ENCODE data around the gene EFTUD2.
"Not testable (repeated sequence)": the region's sequence is repeated elsewhere in the genome, so short reads cannot be mapped to it uniquely, and the experiment has no call there.

Gene EFTUD2

DNA sequence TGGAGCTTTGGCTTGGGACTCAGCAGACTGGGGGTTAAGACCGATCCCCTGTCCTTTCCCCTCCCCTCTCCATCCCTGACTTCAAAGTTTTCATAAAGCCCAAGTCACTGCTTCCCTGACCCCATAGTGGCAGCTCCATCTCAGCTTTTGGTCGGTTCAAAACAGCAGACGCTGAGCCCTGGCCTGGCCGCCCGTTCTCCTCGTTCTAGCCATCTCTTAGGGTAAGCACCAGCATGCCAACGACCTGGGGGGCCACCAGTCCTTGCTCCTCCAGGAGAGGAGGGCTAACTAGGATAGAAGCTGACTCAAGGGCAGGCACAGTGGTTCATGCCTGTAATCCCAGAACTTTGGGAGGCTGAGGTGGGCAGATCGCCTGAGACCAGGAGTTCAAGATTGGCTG lies 53.0 kb downstream of the EFTUD2 start:
- DNase-seq, result no peak

DNA sequence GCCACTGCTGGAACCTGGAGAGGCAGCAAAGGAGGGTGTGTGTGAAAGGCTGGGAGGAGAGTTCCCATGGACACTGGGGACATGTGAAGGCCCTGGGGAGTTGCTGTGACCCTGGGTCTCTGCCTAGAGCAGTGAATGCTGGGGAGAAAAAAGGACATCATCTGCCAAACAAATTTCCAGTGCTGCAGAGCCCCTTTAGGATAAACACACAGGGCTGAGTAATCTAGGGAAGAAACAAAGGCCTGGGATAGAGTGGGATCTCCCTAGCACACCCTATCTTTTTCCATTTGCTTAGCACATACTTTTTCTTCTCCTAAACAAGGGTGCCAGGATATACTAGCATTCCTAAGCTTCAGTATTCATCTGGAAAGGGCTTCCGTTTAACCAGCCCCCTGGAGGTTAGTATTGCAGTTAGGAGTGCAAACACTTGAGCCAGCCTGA lies 54.8 kb downstream of the EFTUD2 start:
- DNase-seq, result no peak

DNA sequence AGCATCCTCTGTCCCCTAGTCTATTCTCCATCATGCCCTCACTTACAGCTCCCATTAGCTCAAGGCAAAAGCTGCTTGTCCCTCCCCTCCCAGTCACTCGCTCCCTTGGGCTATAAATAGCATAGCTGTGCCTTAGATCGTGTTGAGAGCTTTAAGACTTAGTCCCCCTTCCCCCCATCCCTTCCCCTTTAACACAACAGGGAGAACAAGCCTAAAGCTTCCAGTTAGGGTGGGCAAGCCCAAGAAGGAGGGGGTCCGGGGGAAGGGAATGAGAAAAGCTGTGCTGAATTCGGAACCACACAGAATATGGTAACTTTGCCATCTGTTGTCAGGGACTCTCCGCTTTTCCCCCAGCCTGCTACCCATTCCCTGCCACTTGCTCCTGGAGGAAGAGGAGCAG lies 56.5 kb downstream of the EFTUD2 start:
- DNase-seq, result no peak

DNA sequence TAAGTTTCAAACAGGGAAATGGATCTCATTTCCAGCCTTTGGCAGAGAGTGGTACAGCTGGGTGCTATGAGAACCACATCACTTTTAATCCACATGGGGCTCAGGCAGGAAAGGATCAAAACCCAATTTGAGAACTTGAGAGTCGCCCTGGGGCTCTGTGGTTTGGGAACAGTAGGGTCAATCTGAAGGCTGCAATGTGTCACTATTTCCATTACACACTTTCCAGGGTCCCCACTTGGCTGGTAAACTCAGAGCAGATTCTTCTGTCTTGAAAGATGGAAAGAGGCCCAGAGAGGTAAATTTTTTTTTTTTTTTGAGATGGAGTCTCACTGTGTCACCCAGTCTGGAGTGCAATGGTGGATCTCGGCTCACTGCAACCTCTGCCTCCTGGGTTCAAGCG lies 58.3 kb downstream of the EFTUD2 start:
- no peak for DNase-seq

DNA sequence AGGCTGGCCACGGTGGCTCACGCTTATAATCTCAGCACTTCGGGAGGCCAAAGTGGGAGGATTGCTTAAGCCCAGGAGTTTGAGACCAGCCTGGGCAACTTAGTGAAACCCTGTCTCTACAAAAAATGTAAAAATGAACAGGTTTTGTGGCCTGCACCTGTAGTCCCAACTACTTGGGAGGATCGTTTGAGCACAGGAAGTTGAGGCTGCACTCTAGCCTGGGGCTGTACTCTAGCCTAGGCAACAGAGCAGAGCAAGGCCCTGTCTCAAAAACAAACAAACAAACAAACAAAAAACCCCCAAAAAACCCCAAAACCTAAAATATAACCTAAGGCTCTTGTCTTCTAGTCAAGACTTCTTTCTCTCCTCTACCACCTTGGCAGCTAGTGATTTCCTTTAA lies 59.0 kb downstream of the EFTUD2 start:
- no peak for DNase-seq

DNA sequence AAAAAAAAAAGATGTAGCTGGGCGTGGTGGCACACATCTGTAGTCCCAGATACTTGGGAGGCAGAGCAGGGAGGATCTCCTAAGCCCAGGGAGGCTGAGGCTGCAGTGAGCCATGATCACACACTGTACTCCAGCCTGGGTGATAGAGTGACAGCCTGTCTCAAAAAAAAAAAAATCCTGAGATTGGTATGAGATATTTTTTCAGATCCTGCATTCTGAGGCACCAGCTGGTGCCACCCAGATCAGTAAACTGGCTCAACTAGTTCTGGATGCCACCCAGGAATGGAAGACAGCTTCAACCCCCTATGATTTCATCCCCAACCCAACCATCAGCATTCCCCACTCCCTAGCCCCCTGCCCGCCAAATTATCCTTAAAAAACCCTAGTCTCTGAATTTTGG lies 62.0 kb downstream of the EFTUD2 start:
- DNase-seq, result no peak

DNA sequence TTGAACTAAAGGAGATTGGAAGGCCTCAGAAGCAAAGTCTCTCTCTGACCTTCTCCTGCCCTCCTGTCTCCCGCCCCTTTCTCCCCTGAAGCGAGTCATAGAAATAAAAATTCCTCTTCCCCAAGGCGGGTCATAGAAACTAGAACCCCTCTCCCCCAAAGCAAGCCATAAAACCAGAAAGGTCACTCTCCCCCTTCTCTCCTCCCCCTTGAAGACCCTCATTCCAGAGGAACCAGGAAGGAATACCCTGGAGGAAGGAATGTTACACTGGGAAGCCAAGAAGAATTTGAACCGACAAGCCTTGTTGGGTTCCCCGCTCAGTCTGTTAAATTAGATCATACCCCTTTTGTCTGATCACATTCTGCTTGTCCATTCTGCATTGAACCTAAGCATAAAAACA lies 66.4 kb downstream of the EFTUD2 start:
- DNase-seq, result no peak

DNA sequence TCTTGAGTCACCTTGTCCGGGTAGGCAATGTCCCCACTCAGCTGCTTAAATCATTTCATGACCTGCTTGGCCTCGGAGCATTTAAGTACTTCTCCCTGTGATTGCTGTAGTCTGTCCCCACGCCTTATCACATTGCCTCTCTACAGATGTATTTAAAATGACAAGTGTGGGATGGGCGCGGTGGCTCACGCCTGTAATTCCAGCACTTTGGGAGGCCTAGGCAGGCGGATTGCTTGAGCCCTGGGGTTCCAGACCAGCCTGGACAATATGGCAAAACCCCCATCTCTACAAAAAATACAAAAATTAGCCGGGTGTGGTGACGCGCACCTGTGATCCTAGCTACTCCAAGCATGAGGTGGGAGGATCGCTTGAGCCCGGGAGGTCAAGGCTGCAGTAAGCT lies 67.9 kb downstream of the EFTUD2 start:
- no peak for DNase-seq

DNA sequence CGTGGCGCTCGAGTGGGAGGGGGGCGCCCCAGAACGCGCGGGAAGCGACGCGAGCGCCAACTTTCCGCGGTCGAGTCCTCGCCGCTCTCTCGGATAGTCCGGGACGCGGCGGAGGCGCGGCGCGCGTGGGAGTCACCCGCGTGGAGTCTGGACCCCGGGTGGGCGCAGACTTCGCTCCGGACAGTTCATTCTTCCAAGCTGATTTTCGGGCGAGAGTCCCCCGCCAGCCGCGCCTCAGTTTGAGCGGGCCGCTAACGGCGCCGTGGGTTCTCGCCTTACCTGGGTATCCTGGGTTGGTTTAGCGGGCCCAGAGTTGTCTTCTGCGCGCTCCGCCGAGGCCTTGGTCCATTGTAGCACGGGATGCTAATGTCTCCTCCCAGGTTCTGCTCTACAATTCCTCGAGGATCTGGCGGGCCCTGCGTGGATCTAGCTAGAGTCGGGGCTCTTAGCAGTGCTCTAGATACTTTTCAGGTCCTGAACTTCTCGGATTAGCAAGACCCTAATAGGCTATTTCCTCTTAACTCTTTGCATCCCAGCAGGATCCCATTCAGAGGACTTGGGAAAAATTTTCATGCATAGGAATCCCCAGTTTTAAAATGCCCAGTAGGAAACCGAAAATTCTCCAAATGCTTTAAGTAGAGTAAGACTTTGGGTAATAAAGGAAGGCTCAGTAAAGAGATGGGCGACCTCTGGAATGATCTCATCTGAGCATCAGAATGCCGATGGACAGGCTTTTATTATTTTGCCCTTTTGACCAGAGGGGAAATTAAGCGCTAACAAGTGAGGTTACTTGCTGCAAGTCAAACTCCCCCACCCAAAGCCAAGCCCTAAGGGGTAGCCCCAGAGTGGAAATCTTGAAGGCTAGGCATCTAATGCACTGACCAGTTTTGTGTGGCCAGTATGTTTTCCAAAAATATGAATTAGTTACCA lies 68.6 kb downstream of the EFTUD2 start:
- DNase-seq, result no peak

DNA sequence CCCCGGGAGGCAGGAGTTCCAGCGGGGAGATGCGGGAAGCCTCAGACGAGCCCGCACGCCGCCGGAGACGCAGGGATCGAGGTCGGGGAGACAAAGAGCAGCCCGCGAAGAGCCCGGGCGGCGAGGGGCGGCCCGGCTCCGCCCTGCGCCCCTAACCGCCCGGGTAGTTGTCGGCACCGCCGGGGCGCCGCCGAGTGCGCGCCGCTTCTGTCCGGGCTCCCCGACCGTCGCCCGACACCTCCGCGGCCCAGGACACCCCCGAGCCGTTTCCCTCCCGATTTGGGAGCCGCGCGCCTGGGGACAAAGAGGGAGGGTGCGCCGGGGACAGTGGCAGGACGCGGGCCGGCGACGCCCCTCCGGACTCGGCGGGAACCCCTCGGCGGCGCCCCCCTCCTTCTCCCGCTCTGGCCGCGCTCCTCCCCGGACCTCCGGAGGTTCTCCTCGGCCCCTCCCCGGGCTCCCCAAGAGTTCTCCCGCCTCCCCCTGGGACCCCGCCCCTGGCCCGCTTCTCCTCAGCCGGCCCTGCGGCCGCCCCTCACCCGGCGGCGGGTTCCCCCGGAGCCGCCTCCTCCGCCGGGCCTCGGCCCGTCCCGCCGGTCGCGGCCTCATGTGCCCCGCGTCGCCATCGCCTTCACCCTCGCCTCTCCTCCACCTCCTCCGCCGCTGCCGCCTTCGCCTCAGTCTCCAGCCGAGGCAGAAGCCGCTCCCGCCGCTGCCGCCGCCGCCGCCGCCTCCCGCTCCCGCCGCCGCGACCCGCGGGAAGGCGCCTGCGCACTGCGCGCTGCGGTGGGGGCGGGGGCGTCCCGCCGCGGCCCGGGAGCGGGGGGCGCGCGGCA lies 69.5 kb downstream of the EFTUD2 start, which contains the start of gene GJC1:
GJC1 (minus strand) TSS at position 765 of the 836 bp plus-strand sequence. CDS start 24,470 bp downstream, outside the sequence.
- DNase-seq, result no peak

DNA sequence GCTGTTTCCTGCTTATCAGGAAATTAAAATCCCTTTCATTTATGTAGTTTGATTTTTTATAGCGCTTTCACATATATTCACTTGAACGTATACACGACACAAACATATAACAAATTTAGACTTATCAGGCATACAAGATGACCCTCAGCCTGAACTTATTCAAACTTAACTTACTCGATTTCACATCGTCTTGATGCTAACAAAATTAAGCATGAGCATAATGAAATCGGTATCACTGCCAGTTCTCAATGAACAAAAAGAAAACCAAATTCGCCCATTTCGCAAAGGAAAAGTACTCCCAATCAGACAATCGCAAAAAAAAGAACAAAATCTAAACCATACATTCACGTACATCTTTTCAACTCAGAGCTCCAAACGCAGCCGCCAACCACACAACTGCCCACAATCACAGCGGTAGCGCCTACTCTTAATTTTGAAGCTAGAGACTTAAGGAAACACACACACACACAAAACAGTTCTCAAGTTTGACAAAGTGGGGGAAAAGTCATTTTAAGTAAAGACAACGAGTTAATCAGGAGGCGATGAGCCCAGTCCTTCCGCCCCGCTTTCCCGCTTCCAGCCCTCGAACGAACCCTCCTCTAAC lies 70.2 kb downstream of the EFTUD2 start:
- no peak for DNase-seq

DNA sequence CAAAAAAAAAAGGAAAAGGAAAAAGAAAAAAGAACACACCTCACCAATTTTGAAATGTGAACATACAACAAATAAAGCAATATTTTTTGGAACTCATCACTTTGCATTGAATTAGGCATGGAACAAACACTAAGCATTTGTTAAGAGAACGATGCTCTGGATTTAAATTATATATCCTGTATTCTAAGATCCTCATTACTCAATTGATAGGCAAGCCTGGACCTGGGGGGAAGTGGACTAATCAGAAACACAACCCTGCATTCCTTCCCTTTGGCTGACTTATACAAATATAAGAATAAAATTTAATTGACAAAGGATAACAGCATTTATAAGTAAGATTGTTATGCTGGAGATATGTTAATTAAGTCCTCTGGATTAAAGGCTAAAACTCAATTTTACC lies 71.4 kb downstream of the EFTUD2 start:
- no peak for DNase-seq

DNA sequence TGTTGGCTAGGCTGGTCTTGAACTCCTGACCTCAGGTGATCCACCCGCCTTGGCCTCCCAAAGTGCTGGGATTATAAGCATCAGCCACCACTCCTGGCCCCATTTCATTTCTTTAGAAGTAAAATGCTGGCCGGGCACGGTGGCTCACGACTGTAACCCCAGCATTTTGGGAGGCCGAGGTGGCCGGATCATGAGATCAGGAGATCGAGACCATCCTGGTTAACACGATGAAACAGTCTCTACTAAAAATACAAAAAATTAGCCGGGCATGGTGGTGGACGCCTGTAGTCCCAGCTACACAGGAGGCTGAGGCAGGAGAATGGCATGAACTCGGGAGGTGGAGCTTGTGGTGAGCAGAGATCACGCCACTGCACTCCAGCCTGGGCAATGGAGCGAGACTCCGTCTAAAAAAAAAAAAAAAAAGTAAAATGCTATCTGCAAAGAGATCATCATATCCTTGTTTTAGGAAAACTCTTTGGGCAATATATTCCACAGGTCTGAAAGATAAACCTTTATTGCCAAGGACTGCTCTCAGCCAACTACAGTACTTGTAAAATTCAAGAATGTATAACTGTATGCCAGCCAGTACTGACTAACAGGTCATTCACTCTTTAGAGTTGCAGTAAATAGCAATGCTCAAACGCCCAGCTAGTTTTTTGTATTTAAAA lies 73.0 kb downstream of the EFTUD2 start:
- no peak for DNase-seq

DNA sequence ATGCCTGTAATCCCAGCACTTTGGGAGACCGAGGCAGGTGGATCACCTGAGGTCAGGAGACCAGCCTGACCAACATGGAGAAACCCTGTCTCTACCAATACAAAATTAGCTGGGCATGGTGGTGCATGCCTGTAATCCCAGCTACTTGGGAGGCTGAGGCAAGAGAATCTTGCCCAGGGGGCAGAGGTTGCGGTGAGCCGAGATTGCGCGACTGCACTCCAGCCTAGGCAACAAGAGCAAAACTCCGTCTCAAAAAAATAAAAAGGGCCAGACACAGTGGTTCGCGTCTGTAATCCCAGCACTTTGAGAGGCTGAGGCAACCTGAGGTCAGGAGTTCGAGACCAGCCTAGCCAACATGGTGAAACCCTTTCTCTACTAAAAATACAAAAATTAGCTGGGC lies 74.0 kb downstream of the EFTUD2 start:
- DNase-seq, result not testable (repeated sequence)

DNA sequence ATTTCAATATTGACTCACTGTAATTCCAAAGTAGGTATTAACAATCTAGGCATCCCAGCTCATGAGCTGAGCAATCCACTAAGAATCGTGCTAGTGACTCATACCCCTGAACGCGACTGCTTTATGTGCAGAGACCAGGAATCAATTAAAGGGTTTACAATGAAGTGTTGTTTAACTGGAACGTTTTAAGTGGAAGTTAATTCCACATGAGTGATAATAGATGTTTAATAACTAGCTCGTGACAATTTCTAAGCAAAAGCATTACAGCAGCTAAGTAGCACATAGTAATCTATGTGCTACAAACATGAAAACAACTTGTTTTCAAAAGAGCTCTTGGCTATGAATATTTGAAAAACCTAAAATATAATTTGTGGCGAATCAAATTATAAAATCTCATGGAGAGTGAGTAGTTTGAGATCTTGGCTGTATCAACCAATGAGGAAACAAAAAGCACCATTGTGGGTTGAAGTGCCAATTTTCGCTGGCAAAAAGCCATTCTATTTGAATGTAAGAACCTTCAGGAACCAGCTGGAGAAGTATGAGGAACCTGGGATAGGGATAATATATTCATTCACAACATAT lies 78.5 kb downstream of the EFTUD2 start:
- DNase-seq, result peak; percentile 62

DNA sequence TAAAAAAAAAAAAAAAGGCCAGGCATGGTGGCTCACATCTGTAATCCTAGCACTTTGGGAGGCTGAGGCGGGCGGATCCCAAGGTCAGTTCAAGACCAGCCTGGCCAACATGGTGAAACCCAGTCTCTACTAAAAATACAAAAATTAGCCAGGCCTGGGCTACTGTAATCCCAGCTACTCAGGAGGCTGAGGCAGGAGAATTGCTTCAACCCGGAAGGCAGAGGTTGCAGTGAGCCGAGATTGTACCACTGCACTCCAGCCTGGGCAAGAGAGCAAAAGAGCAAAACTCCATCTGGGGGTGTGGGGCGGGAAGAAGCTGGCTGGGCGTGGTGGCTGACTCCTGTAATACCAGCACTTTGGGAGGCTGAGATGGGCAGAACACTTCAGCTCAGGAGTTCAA lies 80.7 kb downstream of the EFTUD2 start:
- DNase-seq, result not testable (repeated sequence)

DNA sequence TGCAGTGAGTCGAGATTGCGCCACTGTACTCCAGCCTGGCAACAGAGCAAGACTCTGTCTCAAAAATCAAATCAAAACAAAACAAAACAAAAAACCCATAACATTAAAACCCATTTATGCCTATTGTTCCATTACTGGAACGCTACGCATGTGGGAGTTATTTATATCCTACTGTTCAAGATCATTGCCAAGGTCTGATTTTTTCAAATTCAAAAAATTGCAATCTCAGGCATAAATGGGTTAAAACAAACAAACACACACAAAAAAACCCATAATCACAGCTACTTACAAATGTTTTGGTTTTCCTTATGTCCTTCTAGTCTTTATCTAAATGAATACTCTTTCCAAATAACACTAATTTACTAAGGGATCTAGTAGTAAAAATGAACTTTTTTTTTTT lies 87.0 kb downstream of the EFTUD2 start:
- no peak for DNase-seq

DNA sequence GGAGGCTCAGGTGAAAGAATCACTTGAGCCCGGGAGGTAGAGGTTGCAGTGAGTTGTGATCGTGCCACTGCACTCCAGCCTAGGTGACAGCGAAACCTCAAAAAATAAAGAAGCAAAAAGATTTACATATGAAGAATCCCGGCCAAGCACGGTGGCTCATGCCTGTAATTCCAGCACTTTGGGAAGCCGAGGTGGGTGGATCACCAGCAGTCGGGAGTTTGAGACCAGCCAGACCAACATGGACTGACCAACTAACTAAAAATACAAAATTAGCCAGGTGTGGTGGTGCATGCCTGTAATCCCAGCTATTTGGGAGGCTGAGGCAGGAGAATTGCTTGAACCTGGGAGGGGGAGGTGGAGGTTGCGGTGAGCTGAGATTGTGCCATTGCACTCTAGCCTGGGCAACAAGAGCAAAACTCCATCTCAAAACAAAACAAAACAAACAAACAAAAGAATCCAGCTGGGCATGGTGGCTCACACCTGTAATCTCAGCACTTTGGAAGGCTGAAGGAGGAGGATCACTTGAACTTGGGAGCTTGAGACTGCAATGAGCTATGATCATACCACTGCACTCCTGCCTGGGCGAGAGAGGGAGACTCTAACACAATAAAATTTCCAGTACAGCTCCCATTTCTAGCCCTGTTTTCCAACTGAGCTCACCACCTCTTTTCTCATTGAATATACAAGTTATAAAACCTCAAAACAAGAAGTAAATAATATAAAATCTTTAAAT lies 90.4 kb downstream of the EFTUD2 start:
- not testable (repeated sequence) for DNase-seq

DNA sequence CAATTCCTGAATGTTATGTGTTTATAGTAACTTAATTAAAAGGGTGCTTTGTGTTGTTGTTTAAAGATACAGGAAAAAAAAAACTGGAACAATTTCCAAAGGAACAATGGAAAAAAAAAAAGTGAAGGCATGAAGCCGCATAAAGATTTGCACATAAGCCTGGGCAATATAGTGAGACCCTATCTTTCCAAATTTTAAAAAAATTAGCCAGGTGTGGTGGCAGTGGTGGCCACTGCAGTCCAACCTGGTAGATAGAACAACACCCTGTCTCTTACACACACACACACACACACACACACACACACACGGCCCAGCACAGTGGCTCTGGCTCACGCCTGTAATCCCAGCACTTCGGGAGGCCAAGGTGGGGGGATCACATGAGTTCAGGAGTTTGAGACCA lies 91.1 kb downstream of the EFTUD2 start:
- no peak for DNase-seq

DNA sequence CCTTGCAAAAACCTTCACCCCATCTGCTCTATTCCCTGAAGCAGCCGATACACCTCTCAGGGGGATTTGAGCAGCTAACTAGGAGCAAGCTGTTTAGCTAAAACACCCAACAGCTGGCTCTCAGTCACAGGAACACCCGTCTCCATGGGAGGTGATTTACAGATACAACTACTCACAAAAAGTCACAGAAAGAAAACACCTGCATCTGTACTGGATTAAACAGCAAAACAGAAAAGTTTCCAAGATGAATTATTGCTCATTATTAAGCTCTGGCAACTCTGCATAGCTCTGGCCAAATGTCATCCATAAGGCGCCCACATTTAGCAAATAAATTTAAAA lies 91.5 kb downstream of the EFTUD2 start:
- no peak for DNase-seq

DNA sequence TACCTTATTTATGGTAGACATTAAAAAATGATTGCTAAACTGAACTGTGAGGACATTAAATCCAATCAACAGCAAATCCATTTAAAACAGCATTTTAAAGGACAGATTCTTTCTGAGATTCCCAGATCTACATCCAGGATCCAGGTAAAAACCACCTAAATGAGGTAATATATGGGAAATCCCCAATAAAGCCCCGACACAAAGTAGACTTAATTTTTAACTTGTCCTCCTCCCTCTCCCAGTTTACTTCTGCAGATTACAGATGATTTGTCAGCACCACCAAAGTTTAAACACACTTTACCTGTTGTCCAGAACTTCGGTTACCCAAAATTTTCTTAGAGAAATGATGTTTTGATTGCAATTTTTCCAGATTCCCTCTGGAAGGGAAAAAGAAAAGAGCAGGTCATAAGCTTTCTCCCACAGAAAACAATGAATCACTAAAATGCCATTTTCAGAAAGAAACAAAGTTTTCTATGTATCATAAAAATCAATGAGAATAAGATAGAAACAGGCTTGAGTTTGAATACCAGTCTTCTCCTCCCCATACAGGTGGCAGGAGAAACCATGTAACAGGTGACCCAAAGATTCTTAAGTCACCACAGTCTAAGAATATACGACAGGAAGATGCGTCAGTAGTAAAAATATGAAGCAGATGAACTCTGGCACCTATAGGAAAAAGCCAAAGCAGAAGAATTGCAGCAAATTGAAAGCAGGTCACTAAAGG lies 92.0 kb downstream of the EFTUD2 start:
- DNase-seq, result no peak

Measured in NCI-H187 treated with DMSO at 0.1 percent for 48 hours (cell line).